H1 (cell line): Measurements from ENCODE around the gene PCSK4. TPM values are rescaled to one million over a fixed set of nuclear protein-coding genes. Genes with fewer than 3 reads are reported as not detected.

ENCODE experiments used
- CTCF ChIA-PET: fragments of 300-600 bp; sonication (Branson Sonifier 250); formaldehyde crosslinking; loops from one replicate; lab custom pipeline; 2021; ENCODE audit not compliant: partially characterized antibody; lab: Charles Lee
- POLR2A ChIA-PET: fragments of 300-600 bp; sonication (Branson Sonifier 250); formaldehyde crosslinking; loops from one replicate; lab custom pipeline; 2021; ENCODE audit warnings: inconsistent platforms; ENCODE audit not compliant: partially characterized antibody; lab: Charles Lee
- DNase-seq, 2 experiments: peaks; one replicate each; pipeline versions ENCODE4 v3.0.0 to v3.0.0-alpha.2; 2010 to 2022; ENCODE audit warnings: low spot score in 2 of 2, low read depth in 1 of 2, mixed read lengths in 1 of 2
- FAIRE-seq: peaks from 2 replicates; lab custom pipeline; 2011; peaks lifted over from hg19 to GRCh38; lab: Jason Lieb, UNC
- H2AFZ ChIP-seq: 2 replicates; pipeline ENCODE4 v1.8.1; 2012; ENCODE audit warnings: low read length, inconsistent platforms
- H2AK5ac ChIP-seq: 2 replicates; pipeline ENCODE4 v1.6.1; 2013; ENCODE audit warnings: low read depth, low read length
- H2BK120ac ChIP-seq: replicated peaks from 2 replicates; pipeline ENCODE3; 2013; ENCODE audit warnings: low read depth, low read length, inconsistent platforms
- H2BK12ac ChIP-seq: 2 replicates; pipeline ENCODE4 v1.6.1; 2013; ENCODE audit warnings: low read depth, low read length
- H2BK15ac ChIP-seq: 2 replicates; pipeline ENCODE4 v1.6.1; 2013; ENCODE audit warnings: low read length
- H2BK20ac ChIP-seq: 2 replicates; pipeline ENCODE4 v1.6.1; 2013; ENCODE audit warnings: low read length
- H2BK5ac ChIP-seq: 2 replicates; pipeline ENCODE4 v1.6.1; 2013; ENCODE audit warnings: low read depth, low read length
- H3K14ac ChIP-seq: 2 replicates; pipeline ENCODE4 v1.6.1; 2013; ENCODE audit warnings: inconsistent platforms; ENCODE audit not compliant: insufficient read length
- H3K18ac ChIP-seq: 2 replicates; pipeline ENCODE4 v1.6.1; 2013; ENCODE audit warnings: low read length; ENCODE audit errors: extremely low read depth
- H3K23ac ChIP-seq: 2 replicates; pipeline ENCODE4 v1.6.1; 2013; ENCODE audit warnings: inconsistent platforms; ENCODE audit not compliant: insufficient read length
- H3K23me2 ChIP-seq: 2 replicates; pipeline ENCODE4 v1.6.1; 2013; ENCODE audit warnings: low read depth, low read length
- H3K27ac ChIP-seq: 2 replicates; pipeline ENCODE4 v1.6.1; 2011; ENCODE audit warnings: low read depth, low read length, inconsistent platforms
- H3K27me3 ChIP-seq, 4 experiments: replicated peaks in 1 of 4; 1 replicate in 1 of 4; 2 replicates in 3 of 4; pipeline versions ENCODE4 v1.6.1 to v1.8.1; 2011 to 2013; ENCODE audit warnings: low read length in 3 of 4, mild to moderate bottlenecking in 3 of 4, inconsistent platforms in 2 of 4, mixed read lengths in 2 of 4, moderate library complexity in 1 of 4; ENCODE audit not compliant: control insufficient read depth in 3 of 4, insufficient read depth in 3 of 4; ENCODE audit errors: extremely low read depth in 1 of 4
- H3K36me3 ChIP-seq, 4 experiments: 2 replicates each; pipeline versions ENCODE4 v1.6.1 to v1.8.1; 2011 to 2013; ENCODE audit warnings: mild to moderate bottlenecking in 4 of 4, low read length in 3 of 4, moderate library complexity in 2 of 4, control low read depth in 1 of 4, inconsistent platforms in 1 of 4; ENCODE audit not compliant: insufficient read depth in 4 of 4, control insufficient read depth in 2 of 4
- H3K4ac ChIP-seq: replicated peaks from 2 replicates; pipeline ENCODE3; 2013; ENCODE audit warnings: low read length, low read depth, mixed read lengths, inconsistent platforms; ENCODE audit not compliant: insufficient read length
- H3K4me1 ChIP-seq, 4 experiments: replicated peaks in 1 of 4; 1 replicate in 1 of 4; 2 replicates in 3 of 4; pipeline versions ENCODE4 v1.6.1 to v1.8.1; 2011 to 2013; ENCODE audit warnings: low read length in 3 of 4, inconsistent platforms in 2 of 4, mixed read lengths in 1 of 4; ENCODE audit not compliant: insufficient read depth in 4 of 4, control insufficient read depth in 3 of 4
- H3K4me2 ChIP-seq, 2 experiments: 2 replicates each; pipeline versions ENCODE4 v1.6.1 to v1.8.1; 2011 to 2013; ENCODE audit warnings: low read depth in 2 of 2, low read length in 2 of 2, control low read depth in 1 of 2, inconsistent platforms in 1 of 2, mild to moderate bottlenecking in 1 of 2; ENCODE audit not compliant: insufficient read depth in 1 of 2
- H3K4me3 ChIP-seq, 4 experiments: fragments of 200-600, 300-600 bp in 1 of 4; sonication (generic), shearing (Covaris generic), sonication (Bioruptor Twin) in 1 of 4; 2 replicates each; pipeline versions ENCODE4 v1.5.1 to v1.8.1; 2011 to 2016; ENCODE audit warnings: low read length in 4 of 4, low read depth in 3 of 4, control low read depth in 2 of 4, inconsistent platforms in 2 of 4, mild to moderate bottlenecking in 2 of 4, mixed read lengths in 1 of 4, moderate library complexity in 1 of 4; ENCODE audit not compliant: insufficient read depth in 2 of 4; ENCODE audit errors: extremely low read depth in 1 of 4
- H3K56ac ChIP-seq: replicated peaks from 2 replicates; pipeline ENCODE3; 2013; ENCODE audit warnings: low read depth, mild to moderate bottlenecking, mixed read lengths, low read length, inconsistent platforms; ENCODE audit not compliant: insufficient read length
- H3K79me1 ChIP-seq: 2 replicates; pipeline ENCODE4 v1.6.1; 2013; ENCODE audit warnings: low read depth, low read length, control low read depth
- H3K79me2 ChIP-seq, 2 experiments: 2 replicates each; pipeline versions ENCODE4 v1.6.1 to v1.8.1; 2012 to 2013; ENCODE audit warnings: low read length in 2 of 2, mild to moderate bottlenecking in 2 of 2, inconsistent platforms in 1 of 2; ENCODE audit not compliant: insufficient read depth in 2 of 2, control insufficient read depth in 1 of 2
- H3K9ac ChIP-seq, 4 experiments: replicated peaks in 1 of 4; 1 replicate in 1 of 4; 2 replicates in 3 of 4; pipeline versions ENCODE4 v1.6.1 to v1.8.1; 2011 to 2013; ENCODE audit warnings: low read depth in 3 of 4, low read length in 3 of 4, control low read depth in 2 of 4, mild to moderate bottlenecking in 2 of 4, moderate library complexity in 2 of 4, inconsistent platforms in 1 of 4; ENCODE audit errors: extremely low read depth in 1 of 4
- H3K9me3 ChIP-seq, 2 experiments: 2 replicates each; pipeline versions ENCODE4 v1.6.1 to v1.8.1; 2012 to 2013; ENCODE audit warnings: mild to moderate bottlenecking in 2 of 2, moderate library complexity in 2 of 2, control low read depth in 1 of 2, inconsistent platforms in 1 of 2, low read depth in 1 of 2, low read length in 1 of 2, mixed read lengths in 1 of 2; ENCODE audit not compliant: insufficient read depth in 2 of 2
- H4K20me1 ChIP-seq, 2 experiments: replicated peaks in 1 of 2; 2 replicates each; pipeline versions ENCODE3 to v1.8.1; 2011 to 2013; ENCODE audit warnings: inconsistent platforms in 2 of 2, low read length in 2 of 2, mild to moderate bottlenecking in 1 of 2; ENCODE audit not compliant: insufficient read depth in 2 of 2, control insufficient read depth in 1 of 2
- H4K5ac ChIP-seq: 2 replicates; pipeline ENCODE4 v1.6.1; 2013; ENCODE audit warnings: low read length, low read depth, mixed read lengths, inconsistent platforms; ENCODE audit not compliant: insufficient read length
- H4K8ac ChIP-seq: 2 replicates; pipeline ENCODE4 v1.8.0; 2013; ENCODE audit warnings: mild to moderate bottlenecking, moderate library complexity, low read length, inconsistent platforms; ENCODE audit not compliant: insufficient read depth; ENCODE audit errors: extremely low read depth
- H4K91ac ChIP-seq: replicated peaks from 2 replicates; pipeline ENCODE3; 2013; ENCODE audit warnings: low read length, mixed read lengths, inconsistent platforms; ENCODE audit not compliant: insufficient read length
- CHD2 ChIP-seq: IDR thresholded peaks from 2 replicates; pipeline ENCODE4 v1.6.1; 2012; ENCODE audit warnings: low read length, improper control_type of control experiment
- CTBP2 ChIP-seq: IDR thresholded peaks from 2 replicates; pipeline ENCODE4 v1.7.0; 2011; ENCODE audit warnings: borderline replicate concordance, mild to moderate bottlenecking, moderate library complexity, mixed read lengths, low read length; ENCODE audit not compliant: insufficient read depth, insufficient read length
- E2F6 ChIP-seq: IDR thresholded peaks from 2 replicates; pipeline ENCODE4 v1.6.1; 2012; ENCODE audit warnings: inconsistent platforms
- MAX ChIP-seq: IDR thresholded peaks from 2 replicates; pipeline ENCODE4 v1.6.1; 2012; ENCODE audit warnings: inconsistent platforms
- RFX5 ChIP-seq: IDR thresholded peaks from 2 replicates; pipeline ENCODE4 v1.6.1; 2011; ENCODE audit warnings: low read depth, low read length, improper control_type of control experiment, borderline replicate concordance
- SP1 ChIP-seq: IDR thresholded peaks from 2 replicates; pipeline ENCODE4 v1.6.1; 2011; ENCODE audit warnings: low read depth, low read length
- SRF ChIP-seq: IDR thresholded peaks from 2 replicates; pipeline ENCODE4 v1.6.1; 2011; ENCODE audit warnings: mild to moderate bottlenecking, low read depth, low read length, moderate library complexity
- WGBS, 2 experiments: shearing (Covaris generic) in 1 of 2; methylation state at CpG; one replicate each; pipeline versions ENCODE4 v1.1.6 to v1.1.7; 2013 to 2015; ENCODE audit warnings: low lambda C conversion rate in 2 of 2, mixed read lengths in 2 of 2, inconsistent platforms in 1 of 2, low coverage in 1 of 2, missing lambda C conversion rate in 1 of 2; ENCODE audit not compliant: insufficient replicate concordance in 2 of 2, insufficient coverage in 1 of 2, insufficient read length in 1 of 2; ENCODE audit errors: extremely low coverage in 1 of 2, missing lambda C conversion rate in 1 of 2; 5-methylcytosine and 5-hydroxymethylcytosine counted together
- polyA plus RNA-seq, 7 experiments: library from polyadenylated mRNA; depleted of rRNA in 3 of 7; stranded (reverse) in 5 of 7; unstranded in 2 of 7; fragments of >200 nt in 5 of 7; fragments of 200-250 nt in 2 of 7; gene quantifications; 1 replicate in 5 of 7; 2 replicates in 1 of 7; 4 replicates in 1 of 7; pipeline versions ENCODE4 v1.2.1 to v1.2.3, GENCODE V29; 2011 to 2013; ENCODE audit warnings: missing spikeins in 2 of 7, mixed read lengths in 2 of 7
- total RNA-seq: library from RNA; stranded (reverse); fragmentation: NEBNext Ultra II Directional; extraction: Animal tissue kit (Norgen Biotek cat#: 25700); gene quantifications from 2 replicates; pipeline ENCODE4 v1.2.1, GENCODE V29; 2021

The PCSK4 gene
- total and polyA plus RNA-seq, 2 of the 8 experiments (the other 6 are each of a cell fraction or from before 2014, with no cell fraction given): 9.8 to 10.7 TPM

- H4K5ac ChIP-seq: no peak overlapping the region
- no peak overlapping the region for H4K91ac ChIP-seq
- no peak overlapping the region for H4K8ac ChIP-seq
- H3K36me3 ChIP-seq: no peaks in the 10 kb centered on the region; a peak in 1 of 8 replicates
- H3K14ac ChIP-seq: no peak overlapping the region
- H3K9ac ChIP-seq: no peak overlapping the region
- peak overlapping the region in 1 of 2 experiments; percentile 41; a peak in 1 of 4 replicates for H3K4me2 ChIP-seq
- H3K4me1 ChIP-seq: peaks cover 0 to 39% (median 29%) of the 10 kb centered on the region in 4 experiments; a peak in 6 of 7 replicates
- no peak overlapping the region for H2AK5ac ChIP-seq
- no peak overlapping the region for H3K56ac ChIP-seq
- H3K4ac ChIP-seq: no peak overlapping the region
- ChIA-PET CTCF (interaction anchor here (0.8 to 6.9 kb wide), 8 partner anchors 11 to 372 kb away, joined by 3 to 54 read pairs (median 6); no protein-coding TSS in a partner anchor), POLR2A (interaction anchor here (0.9 to 9.4 kb wide), 11 partner anchors 12 to 186 kb away, joined by 3 to 109 read pairs (median 3); partner anchors contain the start of genes FAM174C and REEP6)
- H2BK120ac ChIP-seq: no peak overlapping the region
- WGBS, 2 experiments: 74% methylated on average over 25 of the region's 33 CpGs; no CpG with 5 or more reads in 1 of the 2 experiments
- H2BK12ac ChIP-seq: no peak overlapping the region
- H3K4me3 ChIP-seq: no peak overlapping the region
- H2BK20ac ChIP-seq: no peak overlapping the region
- no peak overlapping the region for H3K23ac ChIP-seq
- peaks cover 4% of the 10 kb centered on the region; the same call in 1 of the 2 replicates for H3K23me2 ChIP-seq
- H3K79me1 ChIP-seq: no peaks in the 10 kb centered on the region; the same call in 1 of the 2 replicates
- FAIRE-seq (no peak), DNase-seq (no peak)
- H4K20me1 ChIP-seq: peaks cover 9% of the 10 kb centered on the region in 2 experiments
- 0 out of 2 replicates have a peak overlapping the region, but pooled peaks have one; percentile 13 for H2BK15ac ChIP-seq
- H3K27me3 ChIP-seq: peaks cover 17 to 42% (median 36%) of the 10 kb centered on the region in 4 experiments
- no peak overlapping the region for H3K27ac ChIP-seq
- H3K79me2 ChIP-seq: no peaks in the 10 kb centered on the region
- H2BK5ac ChIP-seq: no peak overlapping the region
- no peak for TF ChIP-seq RFX5
- no peak for TF ChIP-seq CHD2
- TF ChIP-seq SP1: no peak
- no peak for TF ChIP-seq SRF
- 0 out of 2 replicates have a peak, but pooled peaks have one; percentile 50 for TF ChIP-seq E2F6
- TF ChIP-seq CTBP2: no peak
- peak; percentile 82 for TF ChIP-seq MAX
- no peak overlapping the region for H2AFZ ChIP-seq
- H3K18ac ChIP-seq: no peak overlapping the region; the same call in 1 of the 2 replicates
- no peaks in the 10 kb centered on the region for H3K9me3 ChIP-seq
Observed at GRCh38 chr19:1453525-1454364, 36.4 kb downstream of the PCSK4 start.
